ENCODE data around the gene TOMM20L. TPM values are rescaled to one million over a fixed set of nuclear protein-coding genes. Genes with fewer than 3 reads are reported as not detected.
"Not testable (repeated sequence)": the region's sequence is repeated elsewhere in the genome, so short reads cannot be mapped to it uniquely, and the experiment has no call there.

The TOMM20L gene
- total and polyA plus RNA-seq, 9 of the 15 experiments (the other 6 are each of a cell fraction or from before 2014, with no cell fraction given) = not detected

DNA sequence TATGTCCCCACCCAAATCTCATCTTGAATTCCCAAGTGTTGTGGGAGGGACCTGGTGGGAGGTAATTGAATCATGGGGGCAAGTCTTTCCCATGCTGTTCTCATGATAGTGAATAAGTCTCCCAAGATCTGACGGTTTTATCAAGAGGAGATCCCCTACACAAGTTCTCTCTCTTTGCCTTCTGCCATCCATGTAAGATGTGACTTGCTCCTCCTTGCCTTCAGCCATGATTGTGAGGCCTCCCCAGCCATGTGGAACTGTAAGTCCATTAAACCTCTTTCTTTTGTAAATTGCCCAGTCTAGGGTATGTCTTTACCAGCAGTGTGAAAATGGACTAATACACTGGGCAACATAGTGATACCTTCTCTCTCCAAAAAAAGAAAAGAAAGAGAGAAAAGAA, 21.2 kb downstream of the TOMM20L start:
- H3K27me3 ChIP-seq (ENCODE audit: control insufficient read depth in 2 of 2, insufficient read depth in 2 of 2, low read length in 2 of 2); ATAC-seq; H3K9me3 ChIP-seq (replicated peaks; ENCODE audit: control insufficient read depth, insufficient read depth, low read depth, low read length); intact Hi-C loops (cut with micrococcal nuclease); H2AFZ ChIP-seq (ENCODE audit: low read depth, low read length); BruUV-seq (replicated peaks); H3K4me2 ChIP-seq (ENCODE audit: insufficient read depth, low read length); DNase-seq (ENCODE audit: extremely low read depth in 1 of 4, low spot score in 3 of 4); H3K4me1 ChIP-seq (replicated peaks in 1 of 2; ENCODE audit: control insufficient read depth in 2 of 2, insufficient read depth in 2 of 2, low read length in 2 of 2); H4K20me1 ChIP-seq (replicated peaks; ENCODE audit: control insufficient read depth, insufficient read depth, low read length); H3K9me1 ChIP-seq (ENCODE audit: control insufficient read depth, insufficient read depth, low read length); H3K27ac ChIP-seq (ENCODE audit: extremely low read depth, low read depth, low read length); H3K9ac ChIP-seq (ENCODE audit: insufficient read depth in 1 of 2, low read depth in 2 of 2, low read length in 2 of 2); H3K4me3 ChIP-seq; FAIRE-seq; CTCF ChIA-PET (ENCODE audit: low intra/inter-chr PET ratio); in situ Hi-C loops (cut with MboI); POLR2A ChIA-PET: not testable (repeated sequence)
- H3K36me3 ChIP-seq (ENCODE audit: control insufficient read depth, insufficient read depth, low read length) = peaks cover 76% of the 10 kb centered on the region
- peak; percentile 95 for TF ChIP-seq ZNF431 (CRISPR knock-in tag; IDR thresholded peaks at IDR 0.05)
- 100% methylated on average over 1 of the region's 1 CpG for WGBS (ENCODE audit: insufficient coverage, low coverage, missing lambda C conversion rate)
- H3K79me2 ChIP-seq (ENCODE audit: control insufficient read depth, insufficient read depth, low read length) = peaks cover 55% of the 10 kb centered on the region

DNA sequence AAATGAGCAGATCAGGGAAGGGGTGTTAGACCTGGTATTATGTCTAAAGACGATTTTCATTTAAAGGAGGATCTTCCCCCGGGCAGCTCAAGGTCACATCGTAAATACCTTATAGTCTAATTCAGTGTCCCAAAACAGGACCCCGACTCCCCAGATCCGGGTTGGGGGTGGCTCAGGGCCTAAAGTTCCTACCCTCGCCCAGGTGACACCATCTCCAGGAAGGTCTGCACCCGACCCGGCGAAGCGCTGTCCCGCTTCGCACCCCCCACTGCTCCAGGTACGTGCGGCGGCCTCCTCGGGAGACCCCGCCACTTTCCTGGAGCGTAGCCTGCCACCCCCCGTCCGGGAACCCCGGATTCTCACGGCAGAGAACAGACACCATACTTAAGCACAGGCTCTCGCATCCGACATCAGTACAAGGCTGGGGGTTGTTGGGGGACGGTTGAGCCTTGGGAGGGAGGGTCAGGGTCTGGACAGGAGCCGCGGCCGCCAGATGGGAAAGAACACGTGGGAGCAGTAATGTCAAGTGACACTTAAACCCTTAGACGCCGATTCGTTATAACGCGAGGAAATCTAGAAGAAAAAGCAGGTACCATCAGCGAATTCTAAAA, 31.0 kb downstream of the TOMM20L start:
- TSS peak; percentile 72 for BruUV-seq (replicated peaks)
- H3K4me1 ChIP-seq (replicated peaks in 1 of 2; ENCODE audit: control insufficient read depth in 2 of 2, insufficient read depth in 2 of 2, low read length in 2 of 2) = peaks cover 3 to 7% of the 10 kb centered on the region in 2 experiments; a peak in 4 of 5 replicates
- FAIRE-seq = no peak
- peak; percentile 45 to 77 (median 50) for DNase-seq (ENCODE audit: extremely low read depth in 1 of 4, low spot score in 3 of 4)
- no peaks in the 10 kb centered on the region for H3K27me3 ChIP-seq (ENCODE audit: control insufficient read depth in 2 of 2, insufficient read depth in 2 of 2, low read length in 2 of 2)
- peak; percentile 73 for ATAC-seq
- H4K20me1 ChIP-seq (replicated peaks; ENCODE audit: control insufficient read depth, insufficient read depth, low read length) = no peaks in the 10 kb centered on the region
- H3K79me2 ChIP-seq (ENCODE audit: control insufficient read depth, insufficient read depth, low read length) = peaks cover 72% of the 10 kb centered on the region
- H3K9ac ChIP-seq (ENCODE audit: insufficient read depth in 1 of 2, low read depth in 2 of 2, low read length in 2 of 2) = peak overlapping the region; percentile 94 to 99
- intact Hi-C loops (cut with micrococcal nuclease) = loop anchor here (2.0 kb wide), 2 partner anchors 128 to 182 kb away; partner anchors contain the start of genes ARID4A and PSMA3
- under 1% methylated on average over 28 of the region's 35 CpGs for WGBS (ENCODE audit: insufficient coverage, low coverage, missing lambda C conversion rate)
- H3K9me1 ChIP-seq (ENCODE audit: control insufficient read depth, insufficient read depth, low read length) = no peaks in the 10 kb centered on the region
- H3K27ac ChIP-seq (ENCODE audit: extremely low read depth, low read depth, low read length) = peak overlapping the region; percentile 100
- peak overlapping the region; percentile 99 for H2AFZ ChIP-seq (ENCODE audit: low read depth, low read length)
- H3K4me3 ChIP-seq = peak overlapping the region; percentile 70
- in situ Hi-C loops (cut with MboI) = no loop called here
- ChIA-PET POLR2A (interaction anchor here (0.7 to 1.6 kb wide), 3 partner anchors 11 to 1517 kb away, joined by 3 to 6 read pairs (median 4); no protein-coding TSS in a partner anchor), CTCF (ENCODE audit: low intra/inter-chr PET ratio) (no interaction called here)
- H3K9me3 ChIP-seq (replicated peaks; ENCODE audit: control insufficient read depth, insufficient read depth, low read depth, low read length) = no peaks in the 10 kb centered on the region
- peak overlapping the region; percentile 91 for H3K4me2 ChIP-seq (ENCODE audit: insufficient read depth, low read length)
- peaks cover 43% of the 10 kb centered on the region for H3K36me3 ChIP-seq (ENCODE audit: control insufficient read depth, insufficient read depth, low read length)
- TF ChIP-seq SIN3A (IDR thresholded peaks at IDR 0.05; ENCODE audit: borderline replicate concordance in 2 of 2, control insufficient read depth in 1 of 2, low read depth in 2 of 2, low read length in 2 of 2) = peak; percentile 88; a peak in 2 of 4 replicates
- TF ChIP-seq, protein P1, sequence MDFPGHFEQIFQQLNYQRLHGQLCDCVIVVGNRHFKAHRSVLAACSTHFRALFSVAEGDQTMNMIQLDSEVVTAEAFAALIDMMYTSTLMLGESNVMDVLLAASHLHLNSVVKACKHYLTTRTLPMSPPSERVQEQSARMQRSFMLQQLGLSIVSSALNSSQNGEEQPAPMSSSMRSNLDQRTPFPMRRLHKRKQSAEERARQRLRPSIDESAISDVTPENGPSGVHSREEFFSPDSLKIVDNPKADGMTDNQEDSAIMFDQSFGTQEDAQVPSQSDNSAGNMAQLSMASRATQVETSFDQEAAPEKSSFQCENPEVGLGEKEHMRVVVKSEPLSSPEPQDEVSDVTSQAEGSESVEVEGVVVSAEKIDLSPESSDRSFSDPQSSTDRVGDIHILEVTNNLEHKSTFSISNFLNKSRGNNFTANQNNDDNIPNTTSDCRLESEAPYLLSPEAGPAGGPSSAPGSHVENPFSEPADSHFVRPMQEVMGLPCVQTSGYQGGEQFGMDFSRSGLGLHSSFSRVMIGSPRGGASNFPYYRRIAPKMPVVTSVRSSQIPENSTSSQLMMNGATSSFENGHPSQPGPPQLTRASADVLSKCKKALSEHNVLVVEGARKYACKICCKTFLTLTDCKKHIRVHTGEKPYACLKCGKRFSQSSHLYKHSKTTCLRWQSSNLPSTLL (IDR thresholded peaks at IDR 0.05) = 0 out of 2 replicates have a peak, but pooled peaks have one; percentile 63
- 0 out of 2 replicates have a peak, but pooled peaks have one; percentile 22 for TF ChIP-seq ZNF12 (CRISPR knock-in tag; IDR thresholded peaks at IDR 0.05)
- TF ChIP-seq, protein P2, sequence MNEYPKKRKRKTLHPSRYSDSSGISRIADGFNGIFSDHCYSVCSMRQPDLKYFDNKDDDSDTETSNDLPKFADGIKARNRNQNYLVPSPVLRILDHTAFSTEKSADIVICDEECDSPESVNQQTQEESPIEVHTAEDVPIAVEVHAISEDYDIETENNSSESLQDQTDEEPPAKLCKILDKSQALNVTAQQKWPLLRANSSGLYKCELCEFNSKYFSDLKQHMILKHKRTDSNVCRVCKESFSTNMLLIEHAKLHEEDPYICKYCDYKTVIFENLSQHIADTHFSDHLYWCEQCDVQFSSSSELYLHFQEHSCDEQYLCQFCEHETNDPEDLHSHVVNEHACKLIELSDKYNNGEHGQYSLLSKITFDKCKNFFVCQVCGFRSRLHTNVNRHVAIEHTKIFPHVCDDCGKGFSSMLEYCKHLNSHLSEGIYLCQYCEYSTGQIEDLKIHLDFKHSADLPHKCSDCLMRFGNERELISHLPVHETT (CRISPR knock-in tag; conservative IDR thresholded peaks at IDR 0.05 in 1 of 2, IDR thresholded peaks at IDR 0.05 in 1 of 2) = peak in 1 of 2 experiments; percentile 40; a peak in 1 of 4 replicates
